ENCODE data around the gene SOAT2.

- TF ChIP-seq EP300 (IDR thresholded peaks at IDR 0.05) = no peak
- TF ChIP-seq CTCF (IDR thresholded peaks at IDR 0.05) = no peak
- no peak for TF ChIP-seq POLR2AphosphoS5 (IDR thresholded peaks at IDR 0.05)
Observed at GRCh38 chr12:53067074-53067992, 36.0 kb upstream of the SOAT2 start.

Measured in gastroesophageal sphincter (tissue), 3 donors.